GM23338 (cell line): Measurements from ENCODE around the gene FMN2. TPM values are rescaled to one million over a fixed set of nuclear protein-coding genes. Genes with fewer than 3 reads are reported as not detected.

Experiments
- ATAC-seq: fragments of 200-7000 bp; cut with Tn5 transposase; 3 replicates; pipeline ENCODE4 v1.9.1; 2020
- DNase-seq: peaks from one replicate; pipeline ENCODE4 v3.0.0-alpha.2; 2015; ENCODE audit warnings: low spot score
- H2AFZ ChIP-seq: fragments of 200-600 bp; sonication (generic); 2 replicates; pipeline ENCODE4 v1.8.0; 2016; ENCODE audit warnings: antibody characterized with exemption, mild to moderate bottlenecking, moderate library complexity
- H3F3A ChIP-seq: fragments of 200-600 bp; sonication (generic); replicated peaks from 2 replicates; pipeline ENCODE4 v1.8.0; 2017; ENCODE audit warnings: antibody characterized with exemption, mixed run types, low read depth
- H3K27ac ChIP-seq: fragments of 200-600 bp; sonication (generic); 2 replicates; pipeline ENCODE4 v1.6.1; 2016; ENCODE audit warnings: low read depth
- H3K27me3 ChIP-seq: fragments of 200-600 bp; sonication (generic); 2 replicates; pipeline ENCODE4 v1.8.0; 2016; ENCODE audit warnings: mild to moderate bottlenecking, mixed run types, moderate library complexity; ENCODE audit not compliant: insufficient read depth
- H3K36me3 ChIP-seq: fragments of 200-600 bp; sonication (generic); 2 replicates; pipeline ENCODE4 v1.8.0; 2016; ENCODE audit warnings: mild to moderate bottlenecking; ENCODE audit not compliant: insufficient read depth
- H3K4me1 ChIP-seq: fragments of 200-600 bp; sonication (generic); 2 replicates; pipeline ENCODE4 v1.8.0; 2016; ENCODE audit warnings: mild to moderate bottlenecking, moderate library complexity; ENCODE audit not compliant: insufficient read depth
- H3K4me2 ChIP-seq: fragments of 200-600 bp; sonication (generic); 2 replicates; pipeline ENCODE4 v1.7.1; 2017; ENCODE audit warnings: mixed run types
- H3K4me3 ChIP-seq: fragments of 200-600 bp; sonication (generic); 2 replicates; pipeline ENCODE4 v1.6.1; 2016; ENCODE audit warnings: mixed run types
- H3K79me2 ChIP-seq: fragments of 200-600 bp; sonication (generic); replicated peaks from 2 replicates; pipeline ENCODE4 v1.8.0; 2017; ENCODE audit warnings: mild to moderate bottlenecking; ENCODE audit not compliant: insufficient read depth
- H3K9me2 ChIP-seq: fragments of 200-600 bp; sonication (generic); 2 replicates; pipeline ENCODE4 v1.8.0; 2017; ENCODE audit not compliant: insufficient read depth
- H4K20me1 ChIP-seq: fragments of 200-600 bp; sonication (generic); replicated peaks from 2 replicates; pipeline ENCODE4 v1.8.0; 2017; ENCODE audit warnings: mild to moderate bottlenecking; ENCODE audit not compliant: insufficient read depth
- H3K27ac Mint-ChIP-seq: 2 replicates; pipeline ENCODE4 v1.8.0; 2020; ENCODE audit warnings: inconsistent platforms, mild to moderate bottlenecking, moderate library complexity, mixed read lengths
- H3K27me3 Mint-ChIP-seq: 3 replicates; pipeline ENCODE4 v1.8.0; 2022; ENCODE audit warnings: low read depth, mild to moderate bottlenecking, moderate library complexity, mixed read lengths, inconsistent platforms; ENCODE audit not compliant: insufficient read depth, poor library complexity
- H3K36me3 Mint-ChIP-seq: 3 replicates; pipeline ENCODE4 v1.8.0; 2021; ENCODE audit warnings: low read depth, mild to moderate bottlenecking, inconsistent platforms, moderate library complexity, mixed read lengths
- H3K4me1 Mint-ChIP-seq: 3 replicates; pipeline ENCODE4 v1.8.0; 2020; ENCODE audit warnings: mild to moderate bottlenecking, inconsistent platforms, mixed read lengths
- H3K4me3 Mint-ChIP-seq: 3 replicates; pipeline ENCODE4 v1.8.0; 2021; ENCODE audit warnings: moderate library complexity, mild to moderate bottlenecking, inconsistent platforms, mixed read lengths
- H3K9me3 Mint-ChIP-seq: 3 replicates; pipeline ENCODE4 v1.8.0; 2020; ENCODE audit warnings: moderate library complexity, mild to moderate bottlenecking, inconsistent platforms, mixed read lengths
- CREB1 ChIP-seq: fragments of 250-450 bp; sonication (Bioruptor Pico); IDR thresholded peaks from 2 replicates; pipeline ENCODE4 v1.5.0; 2020; ENCODE audit warnings: low read depth, mild to moderate bottlenecking, moderate library complexity
- ETS1 ChIP-seq: IDR thresholded peaks from 2 replicates; pipeline ENCODE4 v1.6.1; 2016; ENCODE audit warnings: antibody characterized with exemption
- EZH2 ChIP-seq: fragments of 200-600 bp; sonication (generic); IDR thresholded peaks from one replicate; pipeline ENCODE4 v1.8.0; 2017; ENCODE audit warnings: antibody characterized with exemption, mild to moderate bottlenecking, low read depth; ENCODE audit not compliant: unreplicated experiment
- EZH2phosphoT487 ChIP-seq: fragments of 200-600 bp; sonication (generic); IDR thresholded peaks from one replicate; pipeline ENCODE4 v1.8.1; 2018; ENCODE audit warnings: antibody characterized with exemption; ENCODE audit not compliant: unreplicated experiment
- JUNB ChIP-seq: IDR thresholded peaks from one replicate; pipeline ENCODE4 v1.6.1; 2016; ENCODE audit warnings: antibody characterized with exemption; ENCODE audit not compliant: unreplicated experiment
- NANOG ChIP-seq: IDR thresholded peaks from 2 replicates; pipeline ENCODE4 v1.6.1; 2016; ENCODE audit warnings: antibody characterized with exemption, borderline replicate concordance
- POLR2AphosphoS5 ChIP-seq: IDR thresholded peaks from 2 replicates; pipeline ENCODE4 v1.6.1; 2016; ENCODE audit warnings: antibody characterized with exemption, low read depth
- REST ChIP-seq: IDR thresholded peaks from one replicate; pipeline ENCODE4 v1.6.1; 2018; ENCODE audit warnings: antibody characterized with exemption; ENCODE audit not compliant: unreplicated experiment
- STAT1 ChIP-seq: IDR thresholded peaks from one replicate; pipeline ENCODE4 v1.6.1; 2016; ENCODE audit warnings: antibody characterized with exemption; ENCODE audit not compliant: unreplicated experiment
- ZNF114 ChIP-seq: fragments of 250-450 bp; sonication (Bioruptor Pico); IDR thresholded peaks from 2 replicates; pipeline ENCODE4 v1.5.0; 2020; ENCODE audit warnings: mild to moderate bottlenecking, moderate library complexity
- ZNF331 ChIP-seq: fragments of 250-450 bp; sonication (Bioruptor Pico); IDR thresholded peaks from 2 replicates; pipeline ENCODE4 v1.5.0; 2020; ENCODE audit warnings: low read depth, mild to moderate bottlenecking, moderate library complexity
- ZNF462 ChIP-seq: fragments of 250-450 bp; sonication (Bioruptor Pico); IDR thresholded peaks from 2 replicates; pipeline ENCODE4 v1.5.0; 2020; ENCODE audit warnings: mild to moderate bottlenecking, moderate library complexity
- polyA plus RNA-seq: library from polyadenylated mRNA; unstranded; fragments of >200 nt; fragmentation: Nextera tagmentation; extraction: Ambion mirVana; gene quantifications from 2 replicates; pipeline ENCODE4 v1.2.1, GENCODE V29; 2016
- total RNA-seq: library from RNA; depleted of rRNA; stranded (reverse); fragments of >200 nt; shearing (Covaris generic); gene quantifications from 2 replicates; pipeline ENCODE4 v1.2.3, GENCODE V29; 2014

Gene FMN2
- total and polyA plus RNA-seq, 2 experiments from 2014 or later: 1.5 to 2.5 TPM

GRCh38 chr1:240151136-240151735 is 59.6 kb downstream of the FMN2 start (continued):
- TF ChIP-seq ETS1: no peak
- TF ChIP-seq EZH2phosphoT487: no peak

GRCh38 chr1:240152611-240153297 is 61.1 kb downstream of the FMN2 start:
- H3K4me3 Mint-ChIP-seq: no peak overlapping the region
- H3K4me1 Mint-ChIP-seq: no peaks in the 10 kb centered on the region
- Histone ChIP-seq H3K79me2 (no peaks in the 10 kb centered on the region), H3K4me1 (no peaks in the 10 kb centered on the region), H3K4me3 (no peak overlapping the region), H3K27me3 (no peaks in the 10 kb centered on the region), H3F3A (no peaks in the 10 kb centered on the region), H3K36me3 (no peaks in the 10 kb centered on the region), H3K27ac (no peak overlapping the region), H4K20me1 (no peaks in the 10 kb centered on the region), H3K9me2 (no peaks in the 10 kb centered on the region), H3K4me2 (no peak overlapping the region), H2AFZ (no peak overlapping the region)
- H3K9me3 Mint-ChIP-seq: no peaks in the 10 kb centered on the region
- DNase-seq (no peak), ATAC-seq (no peak)
- H3K27ac Mint-ChIP-seq: no peak overlapping the region
- H3K27me3 Mint-ChIP-seq: peaks cover 6% of the 10 kb centered on the region
- no peaks in the 10 kb centered on the region for H3K36me3 Mint-ChIP-seq
- TF ChIP-seq JUNB: no peak
- no peak for TF ChIP-seq REST
- no peak for TF ChIP-seq NANOG
- TF ChIP-seq ZNF114: no peak
- TF ChIP-seq ZNF331: no peak
- no peak for TF ChIP-seq ZNF462 (CRISPR knock-in tag)
- no peak for TF ChIP-seq ETS1
- TF ChIP-seq EZH2: no peak
- no peak for TF ChIP-seq POLR2AphosphoS5
- no peak for TF ChIP-seq CREB1 (CRISPR knock-in tag)
- no peak for TF ChIP-seq STAT1
